Measurements from ENCODE around the gene LRSAM1.

Gene LRSAM1

GRCh38 chr9:127537014-127537413 is 85.7 kb downstream of the LRSAM1 start:
- DNase-seq: peak; percentile 70 to 82

GRCh38 chr9:127537792-127538191 is 86.5 kb downstream of the LRSAM1 start:
- DNase-seq: no peak

- DNase-seq: no peak
Observed at GRCh38 chr9:127538849-127539258, 87.5 kb downstream of the LRSAM1 start.

GRCh38 chr9:127539259-127539981 is 88.1 kb downstream of the LRSAM1 start:
- DNase-seq: no peak

- DNase-seq: peak in 1 of 2 experiments; percentile 33
Observed at GRCh38 chr9:127539982-127540663, 88.8 kb downstream of the LRSAM1 start.

GRCh38 chr9:127540664-127541041 is 89.3 kb downstream of the LRSAM1 start:
- no peak for DNase-seq

GRCh38 chr9:127541176-127541575 is 89.9 kb downstream of the LRSAM1 start:
- DNase-seq: no peak

- DNase-seq: no peak
Observed at GRCh38 chr9:127541865-127542264, 90.6 kb downstream of the LRSAM1 start.

- DNase-seq: no peak
Observed at GRCh38 chr9:127543221-127543620, 91.9 kb downstream of the LRSAM1 start.

- no peak for DNase-seq
Observed at GRCh38 chr9:127543973-127544533, 92.7 kb downstream of the LRSAM1 start.

GRCh38 chr9:127545196-127546124 is 94.2 kb downstream of the LRSAM1 start:
- DNase-seq: no peak

GRCh38 chr9:127546125-127546832 is 95.0 kb downstream of the LRSAM1 start:
- DNase-seq: no peak

- no peak for DNase-seq
Observed at GRCh38 chr9:127548352-127548881, 97.1 kb downstream of the LRSAM1 start.

GRCh38 chr9:127549218-127549617 is 97.9 kb downstream of the LRSAM1 start:
- no peak for DNase-seq

GRCh38 chr9:127549751-127550150 is 98.4 kb downstream of the LRSAM1 start:
- no peak for DNase-seq

- DNase-seq: no peak
Observed at GRCh38 chr9:127550282-127550681, 99.0 kb downstream of the LRSAM1 start.

GRCh38 chr9:127550751-127551150 is 99.4 kb downstream of the LRSAM1 start:
- no peak for DNase-seq

All from cerebellar nuclear complex (tissue), 1 donor.